Cardiac septum (tissue), 1 donor: Measurements from ENCODE around the gene TICRR. TPM values are rescaled to one million over a fixed set of nuclear protein-coding genes. Genes with fewer than 3 reads are reported as not detected.
"Not testable (repeated sequence)": the region's sequence is repeated elsewhere in the genome, so short reads cannot be mapped to it uniquely, and the experiment has no call there.

Experiments used
- DNase-seq: peaks from one replicate; pipeline ENCODE4 v3.0.0-alpha.2; 2020; ENCODE audit warnings: low spot score
- intact Hi-C: fragments of 100-400 bp; cut with DNase I; formaldehyde crosslinking; loops from one replicate; pipeline ENCODE4 v1.14.0; 2022
- total RNA-seq: library from RNA; stranded (reverse); fragmentation: NEBNext Ultra II Directional; extraction: Animal tissue kit (Norgen Biotek cat#: 25700); gene quantifications from one replicate; pipeline ENCODE4 v1.2.1, GENCODE V29; 2021
- donor health status: DM: no; HTN: no; CAD: no.

TICRR gene
- total RNA-seq, 1 donor from 2014 or later: 0.03 TPM

- no peak for DNase-seq
Measured at GRCh38 chr15:89556413-89557262, 18.6 kb upstream of the TICRR start.

GRCh38 chr15:89559769-89560264 is 15.5 kb upstream of the TICRR start:
- intact Hi-C loops: no loop called here
- DNase-seq: no peak

More at GRCh38 chr15:89556413-89557262, 18.6 kb upstream of the TICRR start:
- intact Hi-C loops: no loop called here

GRCh38 chr15:89566181-89566580 is 9.1 kb upstream of the TICRR start:
- intact Hi-C loops: no loop called here
- no peak for DNase-seq

GRCh38 chr15:89566621-89567294 is 8.5 kb upstream of the TICRR start:
- intact Hi-C loops: no loop called here
- DNase-seq: no peak

- intact Hi-C loops: no loop called here
Measured at GRCh38 chr15:89569090-89569745, 6.1 kb upstream of the TICRR start.

GRCh38 chr15:89575656-89576416 is 567 bp downstream of the TICRR start:
- intact Hi-C loops: no loop called here
- no peak for DNase-seq

More at GRCh38 chr15:89569090-89569745, 6.1 kb upstream of the TICRR start:
- no peak for DNase-seq

- intact Hi-C loops: no loop called here
- DNase-seq: no peak
Measured at GRCh38 chr15:89576417-89576773, 1.1 kb downstream of the TICRR start.

GRCh38 chr15:89577776-89578115 is 2.5 kb downstream of the TICRR start:
- intact Hi-C loops: no loop called here
- no peak for DNase-seq

GRCh38 chr15:89578146-89578545 is 2.9 kb downstream of the TICRR start:
- intact Hi-C loops: no loop called here
- no peak for DNase-seq

- DNase-seq, intact Hi-C loops: not testable (repeated sequence)
Measured at GRCh38 chr15:89580747-89581146, 5.5 kb downstream of the TICRR start.

- DNase-seq: no peak
- intact Hi-C loops: no loop called here
Measured at GRCh38 chr15:89586651-89587050, 11.4 kb downstream of the TICRR start.

- intact Hi-C loops: no loop called here
Measured at GRCh38 chr15:89587955-89588354, 12.7 kb downstream of the TICRR start.

GRCh38 chr15:89591834-89592233 is 16.6 kb downstream of the TICRR start:
- no peak for DNase-seq
- intact Hi-C loops: no loop called here

More at GRCh38 chr15:89587955-89588354, 12.7 kb downstream of the TICRR start:
- DNase-seq: no peak

GRCh38 chr15:89593018-89593417 is 17.7 kb downstream of the TICRR start:
- intact Hi-C loops: no loop called here

GRCh38 chr15:89599021-89599420 is 23.8 kb downstream of the TICRR start:
- DNase-seq: no peak
- intact Hi-C loops: no loop called here

More at GRCh38 chr15:89593018-89593417, 17.7 kb downstream of the TICRR start:
- DNase-seq: no peak

- intact Hi-C loops: no loop called here
- no peak for DNase-seq
Measured at GRCh38 chr15:89611317-89611716, 36.0 kb downstream of the TICRR start.

GRCh38 chr15:89613031-89613430 is 37.8 kb downstream of the TICRR start:
- no peak for DNase-seq
- intact Hi-C loops: no loop called here

- no peak for DNase-seq
Measured at GRCh38 chr15:89614164-89614563, 38.9 kb downstream of the TICRR start.

GRCh38 chr15:89615135-89615534 is 39.9 kb downstream of the TICRR start:
- DNase-seq: no peak
- intact Hi-C loops: no loop called here

More at GRCh38 chr15:89614164-89614563, 38.9 kb downstream of the TICRR start:
- intact Hi-C loops: no loop called here

GRCh38 chr15:89616228-89616627 is 41.0 kb downstream of the TICRR start:
- intact Hi-C loops: no loop called here

More at GRCh38 chr15:89616228-89616627, 41.0 kb downstream of the TICRR start:
- no peak for DNase-seq
